ENCODE data around the gene SLC35F4. TPM values are rescaled to one million over a fixed set of nuclear protein-coding genes. Genes with fewer than 3 reads are reported as not detected.

SLC35F4 gene
- total and polyA plus RNA-seq, 10 donors = not detected

DNA sequence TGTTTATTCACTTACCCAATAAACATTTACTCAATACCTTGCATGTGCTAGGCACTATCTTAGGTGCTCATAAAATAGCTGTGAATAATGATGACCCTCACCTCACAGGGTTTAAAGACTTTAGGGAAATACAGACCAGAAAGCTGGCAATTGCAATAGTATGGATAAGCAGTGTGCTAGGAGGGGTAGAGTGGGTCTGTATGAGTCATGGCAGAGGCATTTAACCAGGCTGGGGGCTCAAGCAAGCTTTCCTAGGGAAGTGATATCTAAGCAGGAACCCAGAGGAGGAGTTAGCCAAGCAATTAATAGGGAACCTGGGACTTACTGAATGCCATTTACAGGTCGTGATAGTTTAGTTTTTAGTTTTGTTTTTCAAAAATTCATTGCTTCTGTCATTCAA is 248.4 kb downstream of the SLC35F4 start:
- H3K36me3 ChIP-seq = no peaks in the 10 kb centered on the region
- 34 to 55% (median 43%) methylated on average over 1 of the region's 1 CpG for WGBS, 5 donors
- intact Hi-C loops (cut with DNase I; ENCODE audit: low total_unique reads) = no loop called here
- no peak overlapping the region for H3K27ac ChIP-seq
- TF ChIP-seq POLR2AphosphoS5 (IDR thresholded peaks at IDR 0.05) (no peak), CTCF (IDR thresholded peaks at IDR 0.05 in 8 of 11, conservative IDR thresholded peaks at IDR 0.05 in 3 of 11) (no peak), POLR2A (IDR thresholded peaks at IDR 0.05) (no peak)
- no peak overlapping the region for H3K4me3 ChIP-seq
- no peak for DNase-seq
- H3K9me3 ChIP-seq = peaks cover 0 to 19% (median 2%) of the 10 kb centered on the region in 8 donors
- no peaks in the 10 kb centered on the region for H3K4me1 ChIP-seq
- peaks cover 0 to 6% (median 0%) of the 10 kb centered on the region in 7 donors for H3K27me3 ChIP-seq (replicated peaks in 1 of 7)

GRCh38 chr14:57612946-57613345 is 252.9 kb downstream of the SLC35F4 start:
- Histone ChIP-seq H3K4me3 (no peak overlapping the region), H3K27ac (no peak overlapping the region), H3K9me3 (peaks cover 0 to 5% (median 0%) of the 10 kb centered on the region in 8 donors), H3K4me1 (no peaks in the 10 kb centered on the region), H3K36me3 (no peaks in the 10 kb centered on the region), H3K27me3 (replicated peaks in 1 of 7) (peaks cover 0 to 3% (median 0%) of the 10 kb centered on the region in 7 donors)
- no peak for DNase-seq
- 75 to 92% (median 87%) methylated on average over 2 of the region's 2 CpGs for WGBS, 5 donors
- TF ChIP-seq CTCF (IDR thresholded peaks at IDR 0.05 in 8 of 11, conservative IDR thresholded peaks at IDR 0.05 in 3 of 11) (no peak), POLR2AphosphoS5 (IDR thresholded peaks at IDR 0.05) (no peak), POLR2A (IDR thresholded peaks at IDR 0.05) (no peak)
- intact Hi-C loops (cut with DNase I; ENCODE audit: low total_unique reads) = no loop called here

- H3K36me3 ChIP-seq = no peaks in the 10 kb centered on the region
- no peaks in the 10 kb centered on the region for H3K4me1 ChIP-seq
- H3K4me3 ChIP-seq = no peak overlapping the region
- H3K27ac ChIP-seq = no peak overlapping the region
- peaks cover 0 to 3% (median 0%) of the 10 kb centered on the region in 7 donors for H3K27me3 ChIP-seq (replicated peaks in 1 of 7)
- WGBS, 5 donors = 44 to 61% (median 51%) methylated on average over 2 of the region's 2 CpGs
- H3K9me3 ChIP-seq = peaks cover 0 to 9% (median 0%) of the 10 kb centered on the region in 8 donors
- intact Hi-C loops (cut with DNase I; ENCODE audit: low total_unique reads) = no loop called here
- TF ChIP-seq POLR2AphosphoS5 (IDR thresholded peaks at IDR 0.05) (no peak), CTCF (IDR thresholded peaks at IDR 0.05 in 8 of 11, conservative IDR thresholded peaks at IDR 0.05 in 3 of 11) (no peak), POLR2A (IDR thresholded peaks at IDR 0.05) (no peak)
- no peak for DNase-seq
Measured at GRCh38 chr14:57611555-57612075, 254.3 kb downstream of the SLC35F4 start.

- Histone ChIP-seq H3K4me1 (no peaks in the 10 kb centered on the region), H3K27me3 (replicated peaks in 1 of 7) (peaks cover 0 to 3% (median 0%) of the 10 kb centered on the region in 7 donors), H3K36me3 (no peaks in the 10 kb centered on the region), H3K9me3 (peaks cover 0 to 9% (median 0%) of the 10 kb centered on the region in 8 donors), H3K27ac (no peak overlapping the region), H3K4me3 (no peak overlapping the region)
- intact Hi-C loops (cut with DNase I; ENCODE audit: low total_unique reads) = no loop called here
- 63 to 80% (median 66%) methylated on average over 2 of the region's 2 CpGs for WGBS, 5 donors
- no peak for DNase-seq
- TF ChIP-seq POLR2A (IDR thresholded peaks at IDR 0.05) (no peak), CTCF (IDR thresholded peaks at IDR 0.05 in 8 of 11, conservative IDR thresholded peaks at IDR 0.05 in 3 of 11) (no peak), POLR2AphosphoS5 (IDR thresholded peaks at IDR 0.05) (no peak)
Measured at GRCh38 chr14:57610631-57611030, 255.3 kb downstream of the SLC35F4 start.
